ENCODE data around the gene TEX14. TPM values are rescaled to one million over a fixed set of nuclear protein-coding genes. Genes with fewer than 3 reads are reported as not detected.

Gene TEX14
- polyA plus RNA-seq, 1 donor (not counting 4 experiments of a cell fraction or from before 2014, with no cell fraction given) = 0.16 TPM

- Histone ChIP-seq H3K27me3 (ENCODE audit: control insufficient read depth, extremely low read depth, insufficient read depth, low read length) (peaks cover 18% of the 10 kb centered on the region), H3K4me1 (ENCODE audit: control insufficient read depth, extremely low read depth, insufficient read depth, low read length) (peaks cover 12% of the 10 kb centered on the region), H3K79me2 (ENCODE audit: control insufficient read depth, insufficient read depth, low read length) (no peaks in the 10 kb centered on the region), H3K9me1 (ENCODE audit: control insufficient read depth, extremely low read depth, insufficient read depth, low read length) (no peaks in the 10 kb centered on the region), H3K4me3 (ENCODE audit: control insufficient read depth in 2 of 3, extremely low read depth in 1 of 3, insufficient read depth in 2 of 3, low read depth in 1 of 3, low read length in 3 of 3) (no peak overlapping the region), H3K4me2 (ENCODE audit: control insufficient read depth, extremely low read depth, insufficient read depth, low read depth, low read length) (no peak overlapping the region), H3K9ac (ENCODE audit: control insufficient read depth, extremely low read depth, insufficient read depth, low read length) (no peak overlapping the region), H4K20me1 (ENCODE audit: control insufficient read depth, extremely low read depth, insufficient read depth, low read length) (no peaks in the 10 kb centered on the region), H3K9me3 (ENCODE audit: control insufficient read depth, low read depth, low read length) (no peaks in the 10 kb centered on the region), H3K27ac (ENCODE audit: control insufficient read depth, insufficient read depth, low read length) (no peak overlapping the region), H2AFZ (ENCODE audit: control insufficient read depth, low read length) (no peak overlapping the region), H3K36me3 (ENCODE audit: control insufficient read depth in 2 of 2, extremely low read depth in 1 of 2, insufficient read depth in 2 of 2, low read length in 2 of 2) (no peaks in the 10 kb centered on the region)
- dilution Hi-C loops (cut with MboI; ENCODE audit: extremely low pct_ligation_motif_present, low sequenced_read_pairs) = no loop called here
- TF ChIP-seq CTCF (optimal IDR thresholded peaks at IDR 0.05 in 1 of 3, IDR thresholded peaks at IDR 0.05 in 1 of 3, conservative IDR thresholded peaks at IDR 0.05 in 1 of 3; ENCODE audit: extremely low read depth in 1 of 3, insufficient read depth in 2 of 3, low read length in 3 of 3) (no peak), EZH2 (IDR thresholded peaks at IDR 0.05; ENCODE audit: low read length) (no peak)
- FAIRE-seq (no peak), DNase-seq (ENCODE audit: low read depth, low spot score) (no peak)
Observed at GRCh38 chr17:58530655-58531054, 161.2 kb downstream of the TEX14 start.

- FAIRE-seq (no peak), DNase-seq (ENCODE audit: low read depth, low spot score) (no peak)
- H3K4me3 ChIP-seq (ENCODE audit: control insufficient read depth in 2 of 3, extremely low read depth in 1 of 3, insufficient read depth in 2 of 3, low read depth in 1 of 3, low read length in 3 of 3) = no peak overlapping the region
- no peaks in the 10 kb centered on the region for H3K79me2 ChIP-seq (ENCODE audit: control insufficient read depth, insufficient read depth, low read length)
- H4K20me1 ChIP-seq (ENCODE audit: control insufficient read depth, extremely low read depth, insufficient read depth, low read length) = no peaks in the 10 kb centered on the region
- no peaks in the 10 kb centered on the region for H3K9me3 ChIP-seq (ENCODE audit: control insufficient read depth, low read depth, low read length)
- dilution Hi-C loops (cut with MboI; ENCODE audit: extremely low pct_ligation_motif_present, low sequenced_read_pairs) = no loop called here
- no peaks in the 10 kb centered on the region for H3K36me3 ChIP-seq (ENCODE audit: control insufficient read depth in 2 of 2, extremely low read depth in 1 of 2, insufficient read depth in 2 of 2, low read length in 2 of 2)
- no peak overlapping the region for H3K9ac ChIP-seq (ENCODE audit: control insufficient read depth, extremely low read depth, insufficient read depth, low read length)
- H3K9me1 ChIP-seq (ENCODE audit: control insufficient read depth, extremely low read depth, insufficient read depth, low read length) = no peaks in the 10 kb centered on the region
- H3K4me2 ChIP-seq (ENCODE audit: control insufficient read depth, extremely low read depth, insufficient read depth, low read depth, low read length) = no peak overlapping the region
- no peak overlapping the region for H3K27ac ChIP-seq (ENCODE audit: control insufficient read depth, insufficient read depth, low read length)
- TF ChIP-seq CTCF (optimal IDR thresholded peaks at IDR 0.05 in 1 of 3, IDR thresholded peaks at IDR 0.05 in 1 of 3, conservative IDR thresholded peaks at IDR 0.05 in 1 of 3; ENCODE audit: extremely low read depth in 1 of 3, insufficient read depth in 2 of 3, low read length in 3 of 3) = no peak
- TF ChIP-seq EZH2 (IDR thresholded peaks at IDR 0.05; ENCODE audit: low read length) = no peak
- H3K4me1 ChIP-seq (ENCODE audit: control insufficient read depth, extremely low read depth, insufficient read depth, low read length) = peaks cover 22% of the 10 kb centered on the region
- no peak overlapping the region for H2AFZ ChIP-seq (ENCODE audit: control insufficient read depth, low read length)
- H3K27me3 ChIP-seq (ENCODE audit: control insufficient read depth, extremely low read depth, insufficient read depth, low read length) = peaks cover 12% of the 10 kb centered on the region
Observed at GRCh38 chr17:58529275-58529674, 162.6 kb downstream of the TEX14 start.

Data from keratinocyte (primary cell).